Loucy (cell line): Measurements from ENCODE around the gene DTNB.

Experiments
- CTCF ChIP-seq: fragments of 200-600 bp; sonication (generic); conservative IDR thresholded peaks from 2 replicates; pipeline ENCODE4 v1.5.1; 2014; ENCODE audit warnings: mild to moderate bottlenecking, antibody characterized with exemption, low read length
- EZH2phosphoT487 ChIP-seq: fragments of 200-600 bp; IDR thresholded peaks from 2 replicates; pipeline ENCODE4 v1.6.1; 2018; ENCODE audit warnings: antibody characterized with exemption, mild to moderate bottlenecking, moderate library complexity, borderline replicate concordance

- TF ChIP-seq CTCF (no peak), EZH2phosphoT487 (no peak)
Measured at GRCh38 chr2:25649786-25650185, 23.6 kb downstream of the DTNB start.
